ENCODE measurements around the gene ABCC4. TPM values are rescaled to one million over a fixed set of nuclear protein-coding genes. Genes with fewer than 3 reads are reported as not detected.
"Not testable (repeated sequence)": the region's sequence is repeated elsewhere in the genome, so short reads cannot be mapped to it uniquely, and the experiment has no call there.

ABCC4 gene
- total RNA-seq, 1 donor from 2014 or later = 19.0 TPM

- DNase-seq (ENCODE audit: low spot score) = no peak
- no peaks in the 10 kb centered on the region for H3K9me3 Mint-ChIP-seq (ENCODE audit: unreplicated experiment)
- H3K36me3 Mint-ChIP-seq (ENCODE audit: low read depth, unreplicated experiment) = peaks cover 11% of the 10 kb centered on the region
- H3K4me3 Mint-ChIP-seq (ENCODE audit: unreplicated experiment) = no peak overlapping the region
- peaks cover 6% of the 10 kb centered on the region for H3K27me3 Mint-ChIP-seq (ENCODE audit: unreplicated experiment)
- peaks cover 8% of the 10 kb centered on the region for H3K4me1 Mint-ChIP-seq (ENCODE audit: unreplicated experiment)
- no peak for TF ChIP-seq CTCF (IDR thresholded peaks at IDR 0.05; ENCODE audit: unreplicated experiment)
- H3K27ac Mint-ChIP-seq (ENCODE audit: unreplicated experiment) = no peak overlapping the region
These were observed 6.2 kb downstream of the ABCC4 start for GRCh38 chr13:95295026-95295425.

GRCh38 chr13:95292622-95293021 lies 8.6 kb downstream of the ABCC4 start:
- H3K27ac Mint-ChIP-seq (ENCODE audit: unreplicated experiment) = peak overlapping the region; percentile 31
- TF ChIP-seq CTCF (IDR thresholded peaks at IDR 0.05; ENCODE audit: unreplicated experiment) = no peak
- H3K4me1 Mint-ChIP-seq (ENCODE audit: unreplicated experiment) = peaks cover 2% of the 10 kb centered on the region
- H3K27me3 Mint-ChIP-seq (ENCODE audit: unreplicated experiment) = peaks cover 1% of the 10 kb centered on the region
- peaks cover 11% of the 10 kb centered on the region for H3K36me3 Mint-ChIP-seq (ENCODE audit: low read depth, unreplicated experiment)
- H3K9me3 Mint-ChIP-seq (ENCODE audit: unreplicated experiment) = no peaks in the 10 kb centered on the region
- DNase-seq (ENCODE audit: low spot score) = no peak
- H3K4me3 Mint-ChIP-seq (ENCODE audit: unreplicated experiment) = no peak overlapping the region

GRCh38 chr13:95289901-95290300 lies 11.3 kb downstream of the ABCC4 start:
- H3K4me3 Mint-ChIP-seq (ENCODE audit: unreplicated experiment); H3K9me3 Mint-ChIP-seq (ENCODE audit: unreplicated experiment); H3K27me3 Mint-ChIP-seq (ENCODE audit: unreplicated experiment): not testable (repeated sequence)

GRCh38 chr13:95289020-95289444 lies 12.2 kb downstream of the ABCC4 start:
- Mint-ChIP-seq H3K9me3 (ENCODE audit: unreplicated experiment) (no peaks in the 10 kb centered on the region), H3K36me3 (ENCODE audit: low read depth, unreplicated experiment) (peaks cover 11% of the 10 kb centered on the region), H3K4me3 (ENCODE audit: unreplicated experiment) (no peak overlapping the region), H3K4me1 (ENCODE audit: unreplicated experiment) (no peaks in the 10 kb centered on the region), H3K27ac (ENCODE audit: unreplicated experiment) (no peak overlapping the region), H3K27me3 (ENCODE audit: unreplicated experiment) (no peaks in the 10 kb centered on the region)
- TF ChIP-seq CTCF (IDR thresholded peaks at IDR 0.05; ENCODE audit: unreplicated experiment) = no peak
- DNase-seq (ENCODE audit: low spot score) = no peak

More at GRCh38 chr13:95289901-95290300, 11.3 kb downstream of the ABCC4 start:
- not testable (repeated sequence) for DNase-seq (ENCODE audit: low spot score); H3K4me1 Mint-ChIP-seq (ENCODE audit: unreplicated experiment); H3K27ac Mint-ChIP-seq (ENCODE audit: unreplicated experiment)
- peaks cover 11% of the 10 kb centered on the region for H3K36me3 Mint-ChIP-seq (ENCODE audit: low read depth, unreplicated experiment)

GRCh38 chr13:95284436-95284835 lies 16.8 kb downstream of the ABCC4 start:
- Mint-ChIP-seq H3K27ac (ENCODE audit: unreplicated experiment) (no peak overlapping the region), H3K27me3 (ENCODE audit: unreplicated experiment) (no peaks in the 10 kb centered on the region), H3K36me3 (ENCODE audit: low read depth, unreplicated experiment) (peaks cover 4% of the 10 kb centered on the region), H3K9me3 (ENCODE audit: unreplicated experiment) (no peaks in the 10 kb centered on the region), H3K4me1 (ENCODE audit: unreplicated experiment) (peaks cover 12% of the 10 kb centered on the region), H3K4me3 (ENCODE audit: unreplicated experiment) (no peak overlapping the region)
- DNase-seq (ENCODE audit: low spot score) = no peak
- TF ChIP-seq CTCF (IDR thresholded peaks at IDR 0.05; ENCODE audit: unreplicated experiment) = no peak

All from endothelial cell (in vitro differentiated cells).